ENCODE data around the gene USP47. TPM values are rescaled to one million over a fixed set of nuclear protein-coding genes. Genes with fewer than 3 reads are reported as not detected.
"Not testable (repeated sequence)": the region's sequence is repeated elsewhere in the genome, so short reads cannot be mapped to it uniquely, and the experiment has no call there.

The USP47 gene
- polyA plus RNA-seq, 5 donors = 82.0 to 123 (median 120) TPM

GRCh38 chr11:11822946-11823345 lies 18.8 kb upstream of the USP47 start:
- no peak for DNase-seq

DNA sequence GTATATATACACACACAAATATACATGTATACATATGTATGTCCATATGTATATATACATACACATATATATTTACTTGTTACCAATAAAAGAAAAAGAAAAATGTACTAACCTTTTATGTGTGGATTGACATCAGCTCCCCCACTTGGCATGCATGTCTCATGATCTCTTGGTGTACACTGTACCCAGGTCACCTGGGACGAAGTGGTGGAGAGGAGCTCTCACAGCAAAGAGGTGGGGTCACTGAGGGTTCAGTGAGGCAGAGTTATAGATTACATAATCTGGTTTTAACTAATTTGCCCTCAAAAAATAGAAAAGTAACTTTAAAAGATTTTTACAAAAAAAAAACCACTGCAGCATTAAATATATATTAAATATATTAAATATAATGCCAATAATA lies 15.5 kb upstream of the USP47 start:
- no peak for DNase-seq

- no peak for DNase-seq
Measured at GRCh38 chr11:11827272-11827671, 14.5 kb upstream of the USP47 start.

- DNase-seq = not testable (repeated sequence)
Measured at GRCh38 chr11:11831406-11831805, 10.4 kb upstream of the USP47 start.

DNA sequence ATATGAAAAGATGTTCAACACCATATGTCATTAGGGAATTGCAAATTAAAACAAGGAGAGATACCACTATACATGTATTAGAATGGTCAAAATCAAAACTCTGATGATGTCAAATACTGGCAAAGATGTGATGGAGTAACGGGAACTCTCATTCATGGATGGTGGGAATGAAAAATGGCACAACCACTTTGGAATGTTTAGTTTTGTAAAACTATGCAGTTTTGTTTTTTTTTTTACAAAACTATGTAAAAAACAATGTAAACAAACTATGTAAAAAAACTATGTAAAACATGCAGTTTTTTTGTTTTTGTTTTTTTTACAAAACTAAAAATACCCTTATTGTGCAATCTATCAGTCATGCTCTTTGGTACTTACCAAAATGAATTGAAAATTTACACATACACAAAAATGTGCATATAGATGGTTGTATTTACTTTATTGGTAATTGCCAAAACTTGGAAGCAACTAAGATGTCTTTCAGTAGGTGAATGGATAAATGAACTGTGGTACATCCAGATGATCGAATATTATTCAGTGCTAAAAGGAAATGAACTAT lies 5.0 kb upstream of the USP47 start:
- DNase-seq = no peak

DNA sequence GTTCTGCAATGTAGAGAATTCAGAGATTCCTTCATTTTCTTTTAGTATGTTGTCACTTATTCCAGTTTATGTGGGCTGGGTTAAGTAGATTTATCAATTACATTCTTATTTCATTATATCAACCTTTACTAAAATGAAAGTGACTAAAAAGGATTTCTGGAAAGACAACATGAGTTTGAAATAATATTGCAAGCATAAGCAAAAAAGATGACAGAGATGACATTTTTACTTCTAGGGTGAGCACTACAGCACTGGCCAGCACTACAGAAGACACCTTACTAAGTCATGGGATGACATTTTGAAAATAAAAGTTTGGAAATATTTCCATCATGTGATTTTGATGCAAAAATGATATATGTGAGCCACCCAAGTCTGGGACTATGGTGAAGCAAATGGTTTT lies 2.1 kb upstream of the USP47 start:
- no peak for DNase-seq

DNA sequence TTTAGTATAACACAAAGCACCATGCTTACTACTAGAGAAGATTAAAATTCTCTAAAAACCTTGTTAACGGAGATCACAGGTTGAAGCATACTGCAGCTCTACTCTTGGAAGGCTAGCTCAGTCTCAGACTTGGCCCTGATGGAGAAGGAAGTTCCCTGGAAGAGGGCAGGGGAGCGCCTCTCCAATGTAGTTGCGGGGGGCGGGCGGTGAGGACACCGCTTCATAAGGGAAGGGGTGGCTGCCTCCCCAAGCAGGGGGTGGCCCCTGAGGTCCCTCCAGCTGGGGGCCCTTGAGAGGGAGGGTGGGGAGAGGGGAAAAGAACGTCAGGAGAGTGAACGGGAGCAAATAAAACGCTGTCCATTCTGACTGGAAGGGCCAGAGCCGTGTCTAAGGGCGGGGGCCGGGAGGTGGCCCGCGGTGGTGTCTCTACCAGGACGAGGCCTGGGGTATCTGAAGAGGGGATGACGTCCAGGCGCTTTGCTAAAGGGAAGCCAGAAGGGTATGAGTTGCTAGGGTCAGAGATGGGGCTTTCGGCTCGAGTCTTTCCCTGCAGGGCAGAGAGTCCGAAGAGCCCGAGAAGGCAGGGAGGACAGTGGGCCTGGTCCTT lies 553 bp upstream of the USP47 start:
- DNase-seq = no peak

- peak; percentile 78 for DNase-seq
Measured at GRCh38 chr11:11842421-11843008, 743 bp downstream of the USP47 start.

- peak; percentile 26 to 32 for DNase-seq
Measured at GRCh38 chr11:11843211-11843621, 1.4 kb downstream of the USP47 start.

DNA sequence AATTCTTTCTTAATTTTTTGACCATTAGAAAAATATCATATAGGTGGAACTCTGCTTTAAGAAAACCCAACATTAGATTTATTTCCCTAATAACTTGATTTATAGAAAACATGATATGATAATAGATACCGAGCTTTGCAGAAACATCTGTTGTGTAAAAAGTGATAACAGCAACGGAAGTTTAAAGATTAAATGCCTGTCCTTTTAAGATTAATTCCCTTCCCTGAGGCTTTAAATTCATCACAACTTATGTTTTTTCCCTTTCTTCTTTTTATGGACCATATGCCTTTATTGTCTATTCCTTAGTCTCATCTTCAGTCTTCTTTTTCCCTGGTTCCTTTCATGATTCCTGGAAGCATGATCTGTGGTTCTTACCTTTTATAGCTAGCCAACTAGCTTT lies 1.9 kb downstream of the USP47 start:
- DNase-seq = no peak

DNA sequence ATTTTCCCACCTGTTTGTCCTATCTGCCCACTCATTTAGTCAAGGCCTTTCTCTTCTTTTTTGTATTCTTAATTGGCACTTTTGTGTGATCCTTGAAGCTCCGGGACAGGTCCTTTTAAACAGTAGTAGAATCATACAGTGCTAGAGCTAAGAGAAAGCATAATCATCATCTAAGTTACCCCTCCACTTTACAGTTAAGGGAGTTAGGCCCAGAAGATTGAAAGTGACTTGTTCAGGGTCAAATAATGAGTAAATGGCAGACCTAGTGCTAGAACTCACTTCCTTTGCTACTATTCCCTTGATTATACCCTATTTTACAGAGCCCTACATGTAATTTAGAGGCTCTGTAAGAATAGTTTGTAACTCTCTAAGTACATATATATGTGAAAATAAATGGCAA lies 2.5 kb downstream of the USP47 start:
- DNase-seq = no peak

DNA sequence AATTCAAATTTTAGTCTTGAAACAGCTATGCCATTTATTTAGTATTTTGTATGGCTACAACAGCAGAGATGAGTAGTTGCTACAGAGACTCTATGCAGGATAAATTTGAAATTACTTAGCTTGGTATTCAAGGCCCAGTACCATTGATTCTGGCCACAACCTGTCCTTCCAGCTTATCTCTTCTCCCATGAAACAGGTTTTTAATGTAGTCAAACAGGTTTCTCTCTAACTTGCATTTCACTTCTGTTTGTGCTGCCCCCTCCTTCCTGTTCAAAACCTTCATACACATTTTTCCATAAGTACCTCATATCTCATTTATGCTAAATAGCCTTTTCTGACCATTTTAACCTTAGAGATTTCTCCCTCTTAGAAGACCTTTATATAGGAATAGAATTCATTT lies 3.3 kb downstream of the USP47 start:
- peak; percentile 28 to 32 for DNase-seq

GRCh38 chr11:11845551-11845950 lies 3.8 kb downstream of the USP47 start:
- DNase-seq = no peak

DNA sequence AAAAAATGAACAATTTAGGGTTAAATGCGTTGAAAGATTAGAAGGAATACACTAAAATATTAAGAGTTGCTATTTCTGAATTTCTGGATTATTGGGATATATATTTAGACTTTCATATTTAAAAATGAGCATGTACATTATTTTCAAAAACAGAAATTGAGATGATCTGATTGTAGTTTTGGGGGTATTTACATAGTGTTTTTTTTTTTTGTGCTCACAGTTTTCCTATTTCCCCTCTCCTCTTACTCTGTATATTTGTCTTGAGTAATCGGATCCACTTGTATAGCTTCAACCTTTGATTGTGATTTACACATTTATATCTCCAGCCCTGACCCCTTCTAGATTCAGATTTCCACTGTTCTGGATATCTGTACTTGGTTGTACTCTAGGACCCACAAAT lies 5.3 kb downstream of the USP47 start:
- DNase-seq = no peak

- DNase-seq = peak; percentile 42 to 44
Measured at GRCh38 chr11:11848891-11849746, 7.3 kb downstream of the USP47 start.

- DNase-seq = no peak
Measured at GRCh38 chr11:11850668-11851067, 8.9 kb downstream of the USP47 start.

DNA sequence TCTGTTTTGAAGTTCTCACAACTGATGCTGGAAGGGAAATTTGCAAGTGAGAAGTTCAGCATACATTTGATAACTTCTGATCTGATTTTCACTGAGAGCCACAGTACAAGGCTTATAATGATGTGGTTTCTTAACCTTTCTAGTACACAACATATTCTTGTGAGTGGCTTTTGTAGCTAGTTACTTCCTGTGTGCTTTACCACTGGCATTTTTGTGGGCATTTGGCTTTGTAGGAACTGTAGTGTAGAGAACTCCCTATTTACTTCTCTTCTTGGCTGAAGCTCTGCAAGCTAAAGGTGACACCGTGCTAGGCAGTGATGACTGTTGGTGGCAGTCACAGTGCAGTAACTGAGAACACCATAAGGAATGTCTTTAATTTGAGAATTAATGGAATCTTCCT lies 14.9 kb downstream of the USP47 start:
- no peak for DNase-seq

GRCh38 chr11:11857769-11858168 lies 16.0 kb downstream of the USP47 start:
- no peak for DNase-seq

GRCh38 chr11:11858676-11859075 lies 16.9 kb downstream of the USP47 start:
- DNase-seq = peak in 1 of 2 donors; percentile 25

GRCh38 chr11:11860103-11860979 lies 18.6 kb downstream of the USP47 start:
- peak; percentile 25 to 30 for DNase-seq

DNA sequence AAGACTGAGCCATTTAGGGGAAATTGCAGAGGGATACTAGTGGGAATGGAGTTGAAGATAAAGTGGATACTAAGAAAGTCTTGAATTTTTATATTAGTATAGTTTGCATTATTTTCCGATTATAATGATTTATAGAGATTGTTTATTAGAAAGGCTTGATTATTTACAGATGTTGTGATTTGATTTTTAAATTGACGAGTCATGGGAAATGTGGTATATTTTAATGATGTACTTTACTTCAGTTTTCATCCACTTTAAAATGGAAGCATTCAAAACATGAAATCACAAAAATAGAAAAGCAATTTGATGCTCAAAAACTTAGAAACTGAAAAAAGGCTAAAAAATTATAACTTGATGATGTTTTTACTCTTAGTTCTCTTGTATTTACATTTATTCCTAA lies 21.2 kb downstream of the USP47 start:
- no peak for DNase-seq

- no peak for DNase-seq
Measured at GRCh38 chr11:11864332-11864731, 22.6 kb downstream of the USP47 start.
